Measurements from ENCODE around the gene OGA.

OGA gene

DNA sequence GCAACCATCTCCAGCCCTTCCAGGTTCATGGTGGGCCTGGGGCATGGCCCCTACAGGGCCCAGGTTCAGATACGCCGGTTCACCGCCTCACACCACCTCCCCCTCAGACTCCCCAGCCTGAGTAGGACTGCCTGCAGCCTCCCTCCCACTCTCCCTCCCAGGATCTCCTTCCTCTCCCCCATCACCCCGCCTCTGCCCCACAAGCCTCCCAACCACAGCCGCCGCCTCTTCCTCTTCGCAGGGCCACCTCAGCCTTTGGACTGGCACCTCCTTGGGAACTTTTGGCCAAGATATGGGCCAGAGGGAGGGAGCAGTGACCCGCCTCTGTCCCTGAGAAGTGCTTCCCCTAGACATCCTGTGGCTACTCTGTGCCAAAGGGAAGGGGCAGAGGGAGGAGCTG is 16.1 kb upstream of the OGA start:
- DNase-seq = no peak

DNA sequence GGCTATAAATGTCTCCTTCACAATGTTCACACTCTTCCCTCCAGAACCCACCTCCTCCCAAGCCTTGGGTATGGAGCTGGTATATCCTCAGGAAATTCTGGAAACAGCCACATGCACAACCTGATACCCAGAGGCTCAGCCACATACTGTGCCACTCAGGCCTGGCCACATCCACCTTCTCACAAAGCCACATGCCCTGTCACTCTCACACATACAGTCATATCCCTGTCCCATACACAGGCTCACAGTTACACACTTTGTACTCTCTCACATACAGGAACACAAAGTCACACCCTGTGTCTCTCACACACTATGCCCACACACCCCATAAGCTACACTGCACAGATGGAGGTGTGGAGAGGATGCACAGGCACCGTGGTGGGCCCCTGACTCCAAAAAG is 15.2 kb upstream of the OGA start:
- DNase-seq = no peak

DNA sequence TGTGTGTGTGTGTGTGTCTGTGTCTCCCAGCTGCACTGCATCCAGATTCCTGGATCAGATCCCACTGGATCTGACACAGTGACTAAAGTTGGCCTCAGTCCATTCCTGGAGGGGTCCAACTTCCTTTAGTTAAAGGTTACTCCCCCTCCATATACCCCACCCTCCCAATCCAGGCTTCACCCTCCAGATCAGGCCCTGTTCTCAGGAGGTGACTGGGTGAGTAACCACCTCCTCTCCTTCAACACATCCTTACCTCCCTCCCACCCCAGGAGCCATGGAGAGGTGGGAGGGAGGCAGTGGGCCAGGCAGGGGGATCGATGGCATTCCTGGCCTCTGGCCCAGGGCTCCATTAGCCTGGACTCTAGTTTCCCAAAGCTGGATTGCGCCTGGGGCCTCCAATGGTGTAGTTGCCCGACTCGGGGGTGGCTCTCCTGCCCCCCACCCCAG is 14.1 kb upstream of the OGA start:
- no peak for DNase-seq

DNA sequence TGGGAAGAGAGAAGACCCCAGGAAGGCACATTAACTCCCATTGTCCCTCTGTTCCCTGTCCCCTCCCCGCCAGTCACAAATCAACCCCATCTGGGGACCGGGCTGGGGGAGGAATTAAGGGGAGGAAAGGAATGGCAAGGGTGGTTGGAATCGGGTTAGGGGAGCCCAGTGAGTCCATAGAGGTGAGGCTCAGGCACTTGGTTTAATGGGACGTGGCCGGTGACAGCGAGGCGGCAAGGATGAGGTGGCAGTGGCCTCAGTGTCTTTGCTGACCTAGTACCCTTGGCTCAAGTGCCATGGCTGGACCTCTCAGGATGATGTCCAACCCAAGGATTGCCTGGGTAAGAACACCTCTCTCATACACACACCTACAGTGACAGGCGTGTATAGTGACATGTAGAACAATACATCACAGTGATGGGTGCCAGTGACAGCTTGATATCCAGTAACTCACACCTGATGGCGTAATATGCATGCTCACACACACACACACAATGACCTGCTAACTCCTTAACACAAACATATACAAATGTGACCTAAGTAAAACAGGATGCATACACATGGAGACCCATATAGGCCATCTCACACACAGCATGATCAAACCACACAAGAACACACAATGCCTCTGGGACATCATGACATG is 13.0 kb upstream of the OGA start:
- DNase-seq = no peak

DNA sequence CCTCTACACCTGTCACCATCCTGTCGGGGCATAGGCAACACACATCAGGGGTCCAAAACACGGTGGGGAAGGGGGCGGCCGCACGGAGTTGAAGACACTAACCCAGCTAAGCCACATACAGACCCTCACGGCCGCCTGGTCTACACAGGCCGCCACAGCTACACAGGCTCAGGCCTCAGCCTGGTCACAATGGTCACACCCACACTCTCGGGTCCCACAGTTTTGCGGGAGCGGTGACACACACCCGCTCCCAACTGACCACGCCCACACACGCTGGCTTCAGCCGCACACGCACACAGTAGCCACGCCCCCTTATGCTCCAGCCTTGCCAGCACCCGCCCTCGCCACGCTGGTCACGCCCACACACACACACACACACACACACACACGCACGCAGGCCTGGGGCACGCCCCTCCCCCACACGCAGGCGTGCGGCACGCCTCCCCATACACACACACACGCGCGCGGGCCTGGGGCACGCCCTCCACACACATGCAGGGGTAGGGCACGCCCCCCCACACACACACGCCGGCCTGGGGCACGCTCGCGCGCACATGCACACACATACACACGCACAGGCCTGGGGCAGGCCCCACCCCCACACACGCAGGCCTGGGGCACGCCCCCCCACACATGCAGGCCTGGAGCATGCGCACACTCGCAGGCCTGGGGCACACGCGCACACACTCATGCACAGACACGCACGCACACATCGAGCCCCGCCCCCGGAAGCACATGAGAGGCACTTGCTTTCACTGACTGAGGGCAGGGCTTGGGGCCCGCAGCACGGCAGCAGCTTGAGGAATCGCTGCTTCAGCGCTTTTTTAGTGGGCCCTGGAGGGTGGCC is 12.3 kb upstream of the OGA start:
- DNase-seq = peak; percentile 93

DNA sequence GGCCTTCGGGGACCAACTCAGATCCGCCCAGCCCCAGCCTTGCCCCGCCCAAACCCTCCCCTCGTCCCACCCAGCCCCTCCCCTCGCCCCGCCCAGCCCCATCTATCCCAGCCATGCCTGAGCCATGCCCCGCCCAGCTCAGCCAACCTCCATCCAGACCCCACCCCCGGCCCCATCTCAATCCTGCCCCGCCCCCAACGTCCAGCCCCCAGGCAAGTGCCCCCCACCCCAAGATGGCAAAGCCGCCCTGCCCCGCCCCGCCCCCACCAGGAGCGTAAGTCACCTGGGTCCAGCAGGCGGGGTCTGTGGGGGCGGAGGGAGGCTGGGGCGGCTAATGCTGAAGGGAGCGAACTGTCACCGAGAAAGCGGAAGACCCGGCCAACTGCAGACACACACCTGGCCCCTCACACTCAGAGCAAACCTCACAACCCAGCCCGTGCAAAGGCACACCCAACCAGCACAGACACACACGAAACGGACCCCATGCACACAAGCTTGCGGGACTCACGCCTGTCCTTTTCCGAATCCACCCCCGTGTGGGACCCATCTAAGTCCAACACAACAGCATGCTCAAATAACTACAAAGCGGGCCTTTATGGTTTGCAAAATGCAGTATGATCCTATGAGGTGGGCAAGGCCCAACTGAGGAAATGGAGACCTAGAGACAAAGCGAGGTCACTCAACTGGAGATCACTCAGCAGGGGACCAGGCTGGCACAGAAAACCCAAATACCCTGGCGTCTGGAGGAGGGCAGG is 11.5 kb upstream of the OGA start:
- peak; percentile 86 for DNase-seq

DNA sequence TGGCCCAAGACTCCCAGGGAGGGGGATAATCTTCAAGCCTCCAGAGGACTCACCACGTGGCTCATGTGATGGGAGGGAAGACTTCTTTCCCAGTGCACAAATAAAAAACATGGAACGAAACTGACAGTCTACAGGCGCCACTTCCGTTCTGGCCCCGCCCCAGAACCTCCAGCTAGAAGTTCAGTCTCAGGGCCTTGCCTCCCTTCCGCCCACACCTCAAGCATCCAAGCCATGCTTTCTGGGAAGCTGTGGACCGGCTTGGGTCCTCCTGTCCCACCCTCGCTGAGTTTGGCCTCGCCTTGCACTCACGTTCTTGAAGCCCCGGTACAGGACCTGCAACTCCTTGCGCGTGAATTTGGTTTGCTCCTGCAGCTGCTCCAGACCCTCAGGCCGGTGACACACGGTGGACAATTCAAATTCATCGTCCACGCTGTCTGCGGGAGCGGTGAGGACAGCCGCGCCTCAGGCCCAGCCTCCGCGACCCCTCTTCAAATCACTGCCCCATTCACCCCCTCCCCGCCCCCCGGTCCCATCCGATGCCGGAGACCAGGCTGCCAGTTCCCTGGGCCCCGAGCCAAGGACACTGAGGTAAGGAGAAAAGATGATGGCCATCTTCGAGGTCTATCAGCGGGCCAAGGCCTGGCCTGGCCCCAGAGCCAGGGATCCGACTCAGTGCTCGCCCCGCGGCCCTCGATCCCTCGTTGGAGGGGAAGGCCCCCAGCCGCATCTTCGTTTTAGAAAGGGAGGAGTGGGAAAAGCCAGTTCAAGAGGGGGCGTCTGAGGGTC is 10.7 kb upstream of the OGA start:
- DNase-seq = peak; percentile 49

DNA sequence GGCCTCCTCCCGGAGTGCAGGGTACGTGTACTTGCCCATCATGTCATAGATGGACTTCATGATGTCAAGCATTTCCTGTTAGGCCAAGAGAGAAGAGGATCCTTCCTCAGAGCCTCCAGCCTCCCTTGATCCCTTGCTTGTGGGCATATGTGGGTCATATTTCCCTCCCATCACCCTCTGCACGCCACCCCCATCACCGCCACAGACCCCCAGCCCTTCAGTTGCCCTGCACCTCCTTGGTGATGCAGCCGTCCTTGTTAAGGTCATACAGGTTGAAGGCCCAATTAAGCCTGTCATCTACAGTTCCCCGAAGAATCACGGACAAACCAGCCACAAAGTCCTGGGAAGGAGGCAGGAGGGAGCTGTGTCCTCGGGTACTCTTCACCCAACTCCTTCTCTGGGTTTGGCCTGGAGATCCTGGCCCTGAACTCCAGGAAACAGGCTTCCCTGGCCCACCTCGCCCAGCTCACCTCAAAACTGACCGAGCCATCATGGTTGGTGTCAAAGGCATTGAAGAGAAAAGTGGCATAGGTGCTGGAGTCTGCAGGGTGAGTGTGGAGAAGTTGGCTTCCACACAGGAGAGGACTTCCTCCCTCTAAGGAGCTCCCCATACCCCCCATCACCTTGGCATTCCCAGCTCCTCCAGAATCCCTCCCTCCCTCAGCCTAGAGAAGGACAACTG is 9.8 kb upstream of the OGA start:
- DNase-seq = no peak

DNA sequence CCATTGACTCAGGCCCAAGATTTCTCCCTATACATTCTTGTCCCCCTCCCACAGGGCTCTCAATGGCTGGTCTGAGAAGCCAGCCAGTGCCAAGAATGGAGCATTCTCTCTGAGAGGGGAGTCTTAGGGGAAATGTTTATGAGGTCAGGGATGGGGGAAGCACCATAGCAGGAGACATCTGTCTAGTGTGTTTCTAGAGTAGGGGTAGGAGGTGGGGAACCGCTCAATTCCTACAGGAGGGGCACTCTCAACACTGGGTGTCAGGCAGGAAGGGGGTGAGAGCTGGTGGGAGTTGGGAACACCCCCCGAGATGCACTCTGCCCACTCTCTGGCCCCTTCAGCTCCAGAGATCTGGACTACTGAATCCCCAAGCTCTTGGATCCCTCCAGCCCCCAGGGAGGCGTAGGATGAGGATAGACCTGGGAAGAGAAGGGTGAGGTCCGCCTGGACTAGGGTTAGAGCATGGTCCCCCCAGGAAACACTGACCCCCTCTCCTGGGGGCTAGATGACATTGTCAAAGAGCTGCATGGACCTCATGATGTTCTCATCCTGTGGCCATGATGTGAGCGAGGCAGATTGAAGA is 8.7 kb upstream of the OGA start:
- DNase-seq = no peak

DNA sequence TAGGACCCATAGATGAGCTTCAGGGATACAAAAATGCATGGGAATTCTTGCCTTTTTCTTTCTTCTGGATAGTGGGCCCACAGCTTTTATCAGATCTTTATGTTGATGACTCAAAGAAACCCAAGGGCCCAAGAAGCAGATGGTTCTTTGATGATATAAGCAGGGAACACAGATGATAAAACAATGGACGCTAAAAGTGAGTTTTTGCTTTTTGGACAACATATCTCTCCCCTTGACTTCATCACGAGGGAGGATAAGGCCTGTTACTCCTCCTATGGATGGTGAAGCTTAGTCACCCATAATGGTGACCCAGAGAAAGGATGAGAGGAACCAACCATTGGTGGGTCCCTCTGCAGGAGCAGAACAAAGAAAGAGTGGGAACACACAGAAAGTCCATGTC is 6.5 kb upstream of the OGA start:
- DNase-seq = no peak

DNA sequence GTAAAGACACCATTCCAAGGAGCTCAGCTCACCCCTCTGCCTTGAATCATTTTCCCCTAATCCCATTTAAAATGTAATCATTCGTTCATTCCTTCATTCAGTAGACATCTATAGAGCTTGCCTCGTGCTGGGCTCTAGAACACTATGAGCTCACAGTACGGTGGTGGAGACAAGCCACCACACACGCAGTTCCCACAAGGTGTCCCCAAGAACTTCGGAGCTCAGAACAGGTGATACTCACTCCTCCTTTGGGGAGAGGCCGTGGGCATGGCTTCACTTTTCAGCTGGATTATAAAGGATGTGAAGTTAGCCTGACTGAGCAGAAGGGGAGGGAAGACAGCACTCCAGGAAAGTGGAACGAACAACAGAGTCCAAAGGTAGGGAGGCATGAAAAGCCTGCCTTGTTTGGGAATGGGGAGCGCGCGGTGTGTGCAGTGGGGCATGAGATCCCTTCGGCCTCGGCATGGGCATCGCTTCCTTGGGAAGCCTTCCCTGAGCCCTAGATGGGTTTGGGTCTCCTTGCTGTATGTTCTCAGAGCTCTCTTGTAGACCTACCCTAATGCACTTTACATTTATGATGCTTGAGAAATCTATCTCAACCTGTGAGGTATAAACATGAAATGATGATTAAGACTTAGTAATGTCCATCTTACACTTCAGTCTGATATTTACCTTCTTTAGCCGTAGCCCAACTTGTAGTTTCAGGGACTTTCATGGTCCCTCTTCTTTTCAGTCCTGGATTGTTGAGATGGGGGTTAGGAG is 809 bp upstream of the OGA start:
- DNase-seq = peak; percentile 89

DNA sequence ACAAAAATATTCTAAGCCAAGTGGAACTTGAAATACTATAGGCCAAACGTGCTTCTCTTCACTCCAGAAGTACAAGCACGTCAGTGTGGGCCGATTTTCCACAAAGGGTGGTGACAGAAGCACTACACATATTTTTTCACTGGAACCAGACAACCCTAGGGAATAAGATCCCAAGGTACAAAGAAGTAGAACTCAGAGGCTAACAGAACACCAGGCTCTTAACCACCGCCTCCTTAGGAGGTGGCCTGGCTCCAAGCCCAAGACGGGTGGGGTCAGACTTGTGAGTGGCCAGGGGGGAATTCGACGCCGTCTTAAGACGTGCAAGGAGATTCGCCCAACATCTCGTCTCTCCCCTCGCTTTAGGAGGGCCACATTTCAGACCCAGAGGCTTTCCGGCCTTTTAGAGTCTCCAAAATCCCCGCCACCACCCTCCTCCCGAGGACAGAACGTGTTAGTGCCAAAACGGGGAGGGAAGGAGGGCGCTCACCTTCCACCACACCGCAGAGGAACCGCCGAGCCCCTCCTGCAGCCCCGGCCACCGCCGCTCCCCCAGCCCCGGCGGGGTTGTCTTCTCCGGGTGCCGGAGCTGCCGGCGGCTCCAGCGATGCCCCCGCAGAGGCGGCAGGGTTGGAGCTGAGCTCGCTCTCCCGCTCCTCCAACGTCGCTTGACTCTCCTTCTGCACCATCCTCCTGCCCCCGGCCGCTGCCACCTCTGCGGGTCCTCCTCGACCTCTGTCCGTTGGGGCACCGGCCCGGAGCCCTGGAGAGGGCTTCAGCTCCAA is 716 bp downstream of the OGA start:
- DNase-seq = peak; percentile 81

DNA sequence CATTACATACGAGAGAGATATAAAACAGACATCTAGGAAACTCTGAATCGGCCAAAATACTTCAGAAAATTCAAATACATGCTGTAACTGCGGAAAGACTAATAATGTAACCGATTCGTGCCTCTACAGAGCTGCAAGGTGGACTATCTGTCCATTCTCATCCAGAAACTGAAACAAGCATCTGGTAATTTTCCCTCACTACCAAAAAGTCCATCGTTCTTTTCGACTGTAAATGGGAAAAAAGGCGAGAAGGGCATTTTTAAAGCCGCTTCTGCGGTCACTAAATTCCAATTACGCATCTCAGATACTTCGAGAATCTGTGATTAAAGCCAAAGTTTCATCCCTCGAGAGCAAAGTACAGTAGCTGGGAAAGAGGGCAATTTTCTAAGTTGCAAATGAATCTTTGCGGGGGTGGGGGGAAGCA is 1.3 kb downstream of the OGA start:
- DNase-seq = no peak

DNA sequence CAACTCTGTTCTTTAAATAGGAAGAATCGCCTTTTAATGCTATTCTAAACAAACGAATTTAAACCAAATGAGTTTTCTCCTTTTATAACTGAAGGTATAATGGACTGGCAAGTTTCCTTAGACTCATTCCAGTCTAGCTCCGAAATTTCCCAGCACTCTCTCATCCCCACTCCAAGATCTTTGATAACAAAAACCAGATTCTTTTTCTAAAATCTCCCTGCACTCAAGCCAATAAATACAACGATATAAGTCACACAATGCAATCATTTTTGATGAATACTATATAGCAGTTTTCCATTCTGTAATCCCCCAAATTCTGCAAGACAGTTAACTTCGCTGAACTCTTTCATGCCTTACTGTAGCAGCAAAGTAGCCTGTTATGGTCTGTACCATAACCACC is 1.9 kb downstream of the OGA start:
- DNase-seq = no peak

DNA sequence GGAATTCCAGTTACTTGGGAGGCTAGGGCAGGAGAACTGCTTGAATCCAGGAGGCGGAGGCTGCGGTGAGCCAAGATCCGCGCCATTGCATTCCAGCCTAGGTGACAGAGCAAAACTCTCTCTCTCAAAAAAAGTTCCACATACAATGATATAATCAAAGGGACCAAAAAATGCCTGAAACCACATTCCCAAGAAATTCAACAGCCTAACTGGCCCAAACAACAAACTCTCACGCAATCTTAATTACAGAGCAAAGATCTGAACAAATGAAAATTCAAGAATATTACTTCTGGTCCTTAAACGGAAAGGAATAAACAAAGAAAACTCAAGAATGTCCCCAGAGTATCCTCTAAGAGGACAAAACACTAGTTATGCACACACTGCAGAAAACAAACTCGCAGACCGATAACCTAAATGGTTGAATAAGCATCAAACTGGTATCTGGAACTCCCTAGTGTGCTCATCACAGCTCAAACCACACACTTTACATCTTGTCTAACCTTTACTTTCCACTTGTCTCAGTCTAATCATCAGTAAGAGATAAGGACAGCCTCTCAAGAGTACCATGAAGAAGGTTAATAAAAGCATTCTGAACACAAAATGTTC is 3.7 kb downstream of the OGA start:
- DNase-seq = no peak

DNA sequence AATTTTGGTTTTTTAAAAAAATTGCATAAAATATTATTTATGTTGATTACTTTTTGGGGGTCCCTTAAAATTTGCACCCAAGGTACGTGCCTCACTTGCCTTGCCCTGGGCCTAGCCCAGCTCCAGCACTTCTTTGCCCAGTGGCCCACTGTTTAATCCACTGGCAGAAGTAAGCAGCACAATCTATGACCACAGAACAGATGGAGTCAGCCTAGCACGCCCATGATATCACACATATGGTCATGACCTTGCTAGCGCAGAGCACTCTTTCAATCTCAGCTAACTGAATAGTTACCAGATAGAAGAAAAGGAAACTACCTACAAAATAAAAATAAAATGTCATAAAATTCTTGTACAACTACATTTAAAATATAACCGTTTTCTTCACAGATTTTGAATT is 5.6 kb downstream of the OGA start:
- peak; percentile 43 for DNase-seq

DNA sequence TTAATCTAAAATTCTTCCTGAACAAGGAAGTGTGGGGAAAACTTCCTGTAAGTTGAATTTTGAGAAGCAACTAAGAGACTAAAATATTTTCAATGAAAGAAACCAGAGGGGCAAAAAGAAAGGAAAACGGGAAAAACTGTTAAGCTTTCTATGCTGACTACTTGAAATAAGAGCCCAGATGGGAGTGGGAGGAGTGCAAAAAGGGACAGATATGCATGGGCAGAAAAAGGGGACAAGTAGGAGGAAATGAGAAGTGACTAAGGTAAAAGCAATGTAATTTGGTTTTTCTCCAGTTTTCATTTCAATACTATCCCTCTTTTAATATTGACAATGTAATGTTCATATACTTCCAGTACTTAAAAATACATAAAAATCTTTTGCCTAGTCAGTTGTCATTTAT is 11.1 kb downstream of the OGA start:
- no peak for DNase-seq

DNA sequence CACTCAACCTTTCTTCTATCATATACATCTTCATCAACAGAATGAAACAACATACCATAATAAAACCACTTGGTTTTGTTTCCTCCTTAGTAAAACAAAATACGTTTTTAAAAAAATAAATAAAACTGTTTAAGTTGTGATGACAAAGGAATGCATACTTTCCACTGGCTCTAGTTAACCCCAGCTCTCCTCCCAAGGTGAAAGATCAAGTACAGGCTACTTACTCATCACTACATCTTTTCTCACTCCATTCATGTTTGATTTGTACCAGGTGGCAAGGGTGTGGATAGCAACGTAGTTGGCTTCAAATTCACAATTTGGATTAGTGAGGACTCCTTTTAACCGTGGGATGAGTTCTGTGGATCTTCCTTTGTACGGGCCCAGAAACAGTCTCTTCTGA is 14.7 kb downstream of the OGA start:
- no peak for DNase-seq

DNA sequence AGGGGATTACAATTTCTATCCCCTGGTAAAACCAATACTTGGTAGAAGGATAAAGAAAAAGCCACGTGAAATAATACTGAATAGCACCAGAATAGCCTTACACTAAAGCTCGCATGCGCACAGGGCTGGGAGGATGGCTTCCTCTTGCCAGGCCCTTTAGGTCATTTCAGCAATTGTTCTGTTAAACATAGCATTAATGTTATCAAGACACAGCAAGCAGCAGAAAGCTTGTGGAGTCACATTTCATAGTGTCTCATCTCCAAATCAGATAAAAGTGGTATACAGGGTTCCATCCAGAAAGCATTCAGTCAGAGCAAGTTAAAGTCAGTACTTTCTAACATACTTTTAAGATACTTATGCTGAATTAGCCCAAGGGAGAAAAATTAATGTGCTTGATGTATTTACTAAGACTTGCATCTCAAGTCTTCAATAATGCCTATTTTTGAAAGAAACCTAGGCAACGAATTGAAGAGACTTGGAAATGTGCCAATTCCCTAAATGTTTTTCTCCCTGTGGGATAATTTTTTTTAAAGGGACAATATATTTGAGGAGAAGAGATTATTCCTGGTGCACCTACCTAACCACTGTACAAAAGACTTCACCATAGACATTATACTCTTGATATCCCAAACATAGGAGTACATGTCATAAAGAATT is 20.7 kb downstream of the OGA start:
- DNase-seq = no peak
